Measurements from ENCODE around the gene PFKL. TPM values are rescaled to one million over a fixed set of nuclear protein-coding genes. Genes with fewer than 3 reads are reported as not detected.

Gene PFKL
- total RNA-seq, 1 experiment from 2014 or later: 78.9 TPM

GRCh38 chr21:44295646-44296045 is 4.2 kb upstream of the PFKL start:
- Mint-ChIP-seq H3K9me3 (ENCODE audit: low read depth, unreplicated experiment) (no peaks in the 10 kb centered on the region), H3K4me1 (ENCODE audit: low read depth, unreplicated experiment) (no peaks in the 10 kb centered on the region), H3K27me3 (ENCODE audit: unreplicated experiment) (peaks cover 24% of the 10 kb centered on the region), H3K27ac (ENCODE audit: unreplicated experiment) (no peak overlapping the region), H3K4me3 (ENCODE audit: low read depth, unreplicated experiment) (no peak overlapping the region), H3K36me3 (ENCODE audit: insufficient read depth, unreplicated experiment) (peaks cover 7% of the 10 kb centered on the region)
- intact Hi-C loops (cut with micrococcal nuclease; ENCODE audit: unreplicated experiment): no loop called here
- TF ChIP-seq, protein P1, sequence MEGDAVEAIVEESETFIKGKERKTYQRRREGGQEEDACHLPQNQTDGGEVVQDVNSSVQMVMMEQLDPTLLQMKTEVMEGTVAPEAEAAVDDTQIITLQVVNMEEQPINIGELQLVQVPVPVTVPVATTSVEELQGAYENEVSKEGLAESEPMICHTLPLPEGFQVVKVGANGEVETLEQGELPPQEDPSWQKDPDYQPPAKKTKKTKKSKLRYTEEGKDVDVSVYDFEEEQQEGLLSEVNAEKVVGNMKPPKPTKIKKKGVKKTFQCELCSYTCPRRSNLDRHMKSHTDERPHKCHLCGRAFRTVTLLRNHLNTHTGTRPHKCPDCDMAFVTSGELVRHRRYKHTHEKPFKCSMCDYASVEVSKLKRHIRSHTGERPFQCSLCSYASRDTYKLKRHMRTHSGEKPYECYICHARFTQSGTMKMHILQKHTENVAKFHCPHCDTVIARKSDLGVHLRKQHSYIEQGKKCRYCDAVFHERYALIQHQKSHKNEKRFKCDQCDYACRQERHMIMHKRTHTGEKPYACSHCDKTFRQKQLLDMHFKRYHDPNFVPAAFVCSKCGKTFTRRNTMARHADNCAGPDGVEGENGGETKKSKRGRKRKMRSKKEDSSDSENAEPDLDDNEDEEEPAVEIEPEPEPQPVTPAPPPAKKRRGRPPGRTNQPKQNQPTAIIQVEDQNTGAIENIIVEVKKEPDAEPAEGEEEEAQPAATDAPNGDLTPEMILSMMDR (IDR thresholded peaks at IDR 0.05; ENCODE audit: unreplicated experiment): no peak
- DNase-seq: no peak
- CTCF ChIA-PET: no interaction called here
- no TSS peak for BruUV-seq (replicated peaks)

DNA sequence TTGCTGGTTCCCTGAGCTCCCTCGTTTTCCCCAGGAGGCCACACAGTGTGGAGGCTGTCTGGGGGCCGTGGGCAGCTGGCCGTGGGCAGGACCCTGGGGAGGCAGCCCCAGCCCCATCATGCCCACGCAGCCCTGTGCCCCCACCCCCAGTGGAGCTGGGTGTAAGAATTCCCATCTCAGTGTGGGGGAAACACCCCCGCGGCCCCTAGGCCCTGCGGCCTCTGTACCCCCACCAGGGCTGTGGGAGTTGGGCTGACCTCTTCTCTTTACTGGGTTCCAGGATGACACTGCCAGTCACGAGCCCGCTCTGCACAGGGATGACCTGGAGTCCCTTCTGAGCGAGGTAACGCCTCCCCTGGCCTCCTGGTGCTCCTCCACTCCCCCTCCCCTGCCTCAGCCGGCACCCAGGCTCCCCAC is 3.7 kb upstream of the PFKL start:
- intact Hi-C loops (cut with micrococcal nuclease; ENCODE audit: unreplicated experiment): no loop called here
- no peak for DNase-seq
- BruUV-seq (replicated peaks): no TSS peak
- Mint-ChIP-seq H3K4me3 (ENCODE audit: low read depth, unreplicated experiment) (no peak overlapping the region), H3K9me3 (ENCODE audit: low read depth, unreplicated experiment) (no peaks in the 10 kb centered on the region), H3K27me3 (ENCODE audit: unreplicated experiment) (peaks cover 20% of the 10 kb centered on the region), H3K27ac (ENCODE audit: unreplicated experiment) (no peak overlapping the region), H3K4me1 (ENCODE audit: low read depth, unreplicated experiment) (no peaks in the 10 kb centered on the region), H3K36me3 (ENCODE audit: insufficient read depth, unreplicated experiment) (peaks cover 12% of the 10 kb centered on the region)
- TF ChIP-seq, protein P1 (IDR thresholded peaks at IDR 0.05; ENCODE audit: unreplicated experiment): no peak
- CTCF ChIA-PET: no interaction called here

DNA sequence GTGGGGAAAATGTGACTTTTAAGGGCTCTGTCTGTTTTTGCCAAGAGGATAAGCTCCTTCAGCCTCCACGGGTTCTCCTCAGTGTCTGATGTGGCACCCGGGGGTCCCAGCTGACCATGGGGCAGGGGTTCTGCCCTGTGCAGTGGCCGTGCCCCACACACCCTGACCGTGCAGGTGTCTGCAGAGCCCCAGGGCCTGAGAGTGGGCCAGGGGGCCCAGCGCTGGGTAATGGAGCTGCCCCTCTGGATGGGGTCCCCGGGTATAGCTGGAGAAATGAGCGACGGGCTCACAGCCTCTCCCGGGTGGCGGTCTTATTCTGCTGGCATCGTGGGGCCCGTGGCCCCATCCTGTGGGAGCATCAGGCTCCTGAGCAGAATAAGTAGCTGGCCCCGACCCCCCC is 2.9 kb upstream of the PFKL start:
- TF ChIP-seq, protein P1 (IDR thresholded peaks at IDR 0.05; ENCODE audit: unreplicated experiment): no peak
- Mint-ChIP-seq H3K4me1 (ENCODE audit: low read depth, unreplicated experiment) (no peaks in the 10 kb centered on the region), H3K36me3 (ENCODE audit: insufficient read depth, unreplicated experiment) (peaks cover 13% of the 10 kb centered on the region), H3K27me3 (ENCODE audit: unreplicated experiment) (peaks cover 12% of the 10 kb centered on the region), H3K27ac (ENCODE audit: unreplicated experiment) (no peak overlapping the region), H3K4me3 (ENCODE audit: low read depth, unreplicated experiment) (no peak overlapping the region), H3K9me3 (ENCODE audit: low read depth, unreplicated experiment) (no peaks in the 10 kb centered on the region)
- no peak for DNase-seq
- CTCF ChIA-PET: interaction anchor here (0.8 to 1.3 kb wide), 2 partner anchors 41 to 158 kb away, joined by 3 read pairs; partner anchors contain the start of gene LRRC3
- BruUV-seq (replicated peaks): no TSS peak
- intact Hi-C loops (cut with micrococcal nuclease; ENCODE audit: unreplicated experiment): no loop called here

DNA sequence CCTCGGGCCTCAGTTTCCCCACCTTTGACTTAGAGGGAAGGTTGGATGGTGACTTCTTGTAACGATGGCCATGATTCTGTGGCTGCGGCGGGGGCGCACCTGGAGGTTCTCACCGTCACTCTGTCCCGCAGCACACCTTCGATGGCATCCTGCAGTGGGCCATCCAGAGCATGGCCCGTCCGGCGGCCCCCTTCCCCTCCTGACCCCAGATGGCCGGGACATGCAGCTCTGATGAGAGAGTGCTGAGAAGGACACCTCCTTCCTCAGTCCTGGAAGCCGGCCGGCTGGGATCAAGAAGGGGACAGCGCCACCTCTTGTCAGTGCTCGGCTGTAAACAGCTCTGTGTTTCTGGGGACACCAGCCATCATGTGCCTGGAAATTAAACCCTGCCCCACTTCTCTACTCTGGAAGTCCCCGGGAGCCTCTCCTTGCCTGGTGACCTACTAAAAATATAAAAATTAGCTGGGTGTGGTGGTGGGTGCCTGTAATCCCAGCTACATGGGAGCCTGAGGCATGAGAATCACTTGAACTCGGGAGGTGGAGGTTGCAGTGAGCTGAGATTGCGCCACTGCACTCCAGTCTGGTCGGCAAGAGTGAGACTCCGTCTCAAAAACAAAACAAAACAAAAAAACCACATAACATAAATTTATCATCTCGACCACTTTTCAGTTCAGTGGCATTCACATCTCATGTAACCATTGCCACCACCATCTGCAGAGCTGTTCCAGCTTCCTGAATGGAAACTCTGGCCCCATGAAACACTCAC is 2.1 kb upstream of the PFKL start:
- CTCF ChIA-PET: interaction anchor here (0.8 to 1.3 kb wide), 2 partner anchors 40 to 157 kb away, joined by 3 read pairs; partner anchors contain the start of gene LRRC3
- Mint-ChIP-seq H3K36me3 (ENCODE audit: insufficient read depth, unreplicated experiment) (peaks cover 13% of the 10 kb centered on the region), H3K27ac (ENCODE audit: unreplicated experiment) (no peak overlapping the region), H3K4me1 (ENCODE audit: low read depth, unreplicated experiment) (no peaks in the 10 kb centered on the region), H3K27me3 (ENCODE audit: unreplicated experiment) (peaks cover 4% of the 10 kb centered on the region), H3K4me3 (ENCODE audit: low read depth, unreplicated experiment) (no peak overlapping the region), H3K9me3 (ENCODE audit: low read depth, unreplicated experiment) (no peaks in the 10 kb centered on the region)
- peak; percentile 80 for DNase-seq
- no TSS peak for BruUV-seq (replicated peaks)
- TF ChIP-seq, protein P1 (IDR thresholded peaks at IDR 0.05; ENCODE audit: unreplicated experiment): peak; percentile 52
- intact Hi-C loops (cut with micrococcal nuclease; ENCODE audit: unreplicated experiment): no loop called here

All from Calu3 (cell line).